ENCODE data around the gene FASN. TPM values are rescaled to one million over a fixed set of nuclear protein-coding genes. Genes with fewer than 3 reads are reported as not detected.

The FASN gene
- total and polyA plus RNA-seq, 2 of the 13 experiments (the other 11 are each of a cell fraction or from before 2014, with no cell fraction given) = 51.7 to 101 TPM

GRCh38 chr17:82065638-82066303 lies 32.3 kb downstream of the FASN start, which contains the start of gene DUS1L (continued):
- 0 out of 2 replicates have a peak, but pooled peaks have one; percentile 19 for TF ChIP-seq ZSCAN5A (CRISPR knock-in tag; IDR thresholded peaks at IDR 0.05; ENCODE audit: borderline replicate concordance)
- TF ChIP-seq KDM3A (CRISPR knock-in tag; IDR thresholded peaks at IDR 0.05; ENCODE audit: low read depth) = peak; percentile 97
- no peak for TF ChIP-seq SRSF9 (IDR thresholded peaks at IDR 0.05; ENCODE audit: borderline replicate concordance, insufficient read depth, low read depth, low read length, poor library complexity, severe bottlenecking)
- peak; percentile 67; the same call in 1 of the 2 replicates for TF ChIP-seq MAZ (IDR thresholded peaks at IDR 0.05; ENCODE audit: borderline replicate concordance, low read depth, low read length)
- peak; percentile 93 for TF ChIP-seq MAZ (CRISPR knock-in tag; IDR thresholded peaks at IDR 0.05; ENCODE audit: low read depth)
- peak; percentile 61; the same call in 1 of the 2 replicates for TF ChIP-seq ZNF564 (CRISPR knock-in tag; IDR thresholded peaks at IDR 0.05)
- TF ChIP-seq MIER3 (CRISPR knock-in tag; IDR thresholded peaks at IDR 0.05; ENCODE audit: borderline replicate concordance) = peak; percentile 92; the same call in 1 of the 2 replicates
- TF ChIP-seq THAP9 (CRISPR knock-in tag; IDR thresholded peaks at IDR 0.05; ENCODE audit: borderline replicate concordance) = peak; percentile 77
- TF ChIP-seq PRDM15 (CRISPR knock-in tag; IDR thresholded peaks at IDR 0.05) = no peak
- no peak for TF ChIP-seq ZNF557 (CRISPR knock-in tag; IDR thresholded peaks at IDR 0.05)
- TF ChIP-seq ZNF550 (CRISPR knock-in tag; IDR thresholded peaks at IDR 0.05; ENCODE audit: borderline replicate concordance) = peak; percentile 55; the same call in 1 of the 2 replicates
- peak; percentile 82; the same call in 1 of the 2 replicates for TF ChIP-seq ZNF589 (CRISPR knock-in tag; conservative IDR thresholded peaks at IDR 0.05)
- TF ChIP-seq TOPORS (CRISPR knock-in tag; IDR thresholded peaks at IDR 0.05) = peak; percentile 85
- no peak for TF ChIP-seq ZNF83 (CRISPR knock-in tag; IDR thresholded peaks at IDR 0.05; ENCODE audit: borderline replicate concordance)
- TF ChIP-seq ZKSCAN8 (CRISPR knock-in tag; IDR thresholded peaks at IDR 0.05; ENCODE audit: borderline replicate concordance) = peak; percentile 79; the same call in 1 of the 2 replicates
- peak; percentile 55; the same call in 1 of the 2 replicates for TF ChIP-seq SMAD1 (CRISPR knock-in tag; IDR thresholded peaks at IDR 0.05; ENCODE audit: borderline replicate concordance, low read depth)
- peak; percentile 69; the same call in 1 of the 2 replicates for TF ChIP-seq ZFP62 (CRISPR knock-in tag; IDR thresholded peaks at IDR 0.05)
- peak; percentile 92 for TF ChIP-seq ZNF547 (CRISPR knock-in tag; IDR thresholded peaks at IDR 0.05)
- peak; percentile 52; the same call in 1 of the 2 replicates for TF ChIP-seq ZNF225 (CRISPR knock-in tag; IDR thresholded peaks at IDR 0.05)
- peak; percentile 84 for TF ChIP-seq KMT2B (CRISPR knock-in tag; IDR thresholded peaks at IDR 0.05)
- peak; percentile 78 for TF ChIP-seq PPARG (CRISPR knock-in tag; conservative IDR thresholded peaks at IDR 0.05)
- TF ChIP-seq RBAK (CRISPR knock-in tag; IDR thresholded peaks at IDR 0.05) = no peak

Data from HepG2 (cell line).